Endothelial cell (in vitro differentiated cells): ENCODE results near the gene LDB2. TPM values are rescaled to one million over a fixed set of nuclear protein-coding genes. Genes with fewer than 3 reads are reported as not detected.
A peak's percentile ranks its signal among the peaks of the same experiment; 100 is the strongest.

Source experiments
- DNase-seq: peaks from one replicate; pipeline ENCODE4 v3.0.0; 2021; ENCODE audit warnings: low spot score
- H3K27ac Mint-ChIP-seq: one replicate; pipeline ENCODE4 v1.8.0; 2021; ENCODE audit warnings: mixed read lengths, inconsistent platforms; ENCODE audit not compliant: unreplicated experiment
- H3K27me3 Mint-ChIP-seq: one replicate; pipeline ENCODE4 v1.8.0; 2021; ENCODE audit warnings: mild to moderate bottlenecking, moderate library complexity, mixed read lengths, inconsistent platforms; ENCODE audit not compliant: unreplicated experiment
- H3K36me3 Mint-ChIP-seq: one replicate; pipeline ENCODE4 v1.8.0; 2021; ENCODE audit warnings: mild to moderate bottlenecking, low read depth, mixed read lengths, inconsistent platforms; ENCODE audit not compliant: unreplicated experiment
- H3K4me1 Mint-ChIP-seq: one replicate; pipeline ENCODE4 v1.8.0; 2021; ENCODE audit warnings: mild to moderate bottlenecking, mixed read lengths, inconsistent platforms; ENCODE audit not compliant: unreplicated experiment
- H3K4me3 Mint-ChIP-seq: one replicate; pipeline ENCODE4 v1.8.0; 2021; ENCODE audit warnings: mild to moderate bottlenecking, mixed read lengths, inconsistent platforms; ENCODE audit not compliant: unreplicated experiment
- H3K9me3 Mint-ChIP-seq: one replicate; pipeline ENCODE4 v1.8.0; 2021; ENCODE audit warnings: mixed read lengths, inconsistent platforms; ENCODE audit not compliant: unreplicated experiment
- total RNA-seq: library from RNA; stranded (reverse); fragmentation: NEBNext Ultra II Directional; extraction: Animal tissue kit (Norgen Biotek cat#: 25700); gene quantifications from one replicate; pipeline ENCODE4 v1.2.1, GENCODE V29; 2021; ENCODE audit not compliant: unreplicated experiment
- TF ChIP-seq, protein P1 (sequence below): fragments of 200-600 bp; sonication (generic); IDR thresholded peaks from one replicate; pipeline ENCODE4 v1.5.0; 2021; ENCODE audit warnings: antibody characterized with exemption; ENCODE audit not compliant: unreplicated experiment

Gene LDB2
- total RNA-seq, 1 donor from 2014 or later = 268 TPM

DNA sequence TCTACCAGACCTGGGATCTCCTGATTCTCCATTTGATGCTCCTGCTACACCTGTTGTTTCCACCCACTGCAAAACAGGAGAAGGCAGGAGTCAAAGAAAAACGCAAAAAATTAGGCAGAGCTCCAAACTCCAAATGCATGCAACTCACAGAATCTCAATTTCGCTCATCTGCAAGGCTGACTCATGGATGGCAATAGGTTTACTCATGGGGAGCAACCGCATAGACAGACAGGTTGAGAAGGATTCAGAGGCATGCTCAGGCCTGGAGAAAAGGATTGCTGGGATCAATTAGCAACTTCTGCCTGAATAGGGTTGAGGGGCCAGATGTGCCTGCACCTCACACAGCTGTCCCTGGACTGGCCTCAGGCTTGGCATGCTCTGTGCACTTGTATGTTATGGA lies 231.0 kb downstream of the LDB2 start:
- Mint-ChIP-seq H3K27me3 (peaks cover 7% of the 10 kb centered on the region), H3K4me3 (no peak overlapping the region), H3K27ac (no peak overlapping the region), H3K36me3 (peaks cover 54% of the 10 kb centered on the region), H3K9me3 (no peaks in the 10 kb centered on the region), H3K4me1 (peaks cover 23% of the 10 kb centered on the region)
- TF ChIP-seq, protein P1, sequence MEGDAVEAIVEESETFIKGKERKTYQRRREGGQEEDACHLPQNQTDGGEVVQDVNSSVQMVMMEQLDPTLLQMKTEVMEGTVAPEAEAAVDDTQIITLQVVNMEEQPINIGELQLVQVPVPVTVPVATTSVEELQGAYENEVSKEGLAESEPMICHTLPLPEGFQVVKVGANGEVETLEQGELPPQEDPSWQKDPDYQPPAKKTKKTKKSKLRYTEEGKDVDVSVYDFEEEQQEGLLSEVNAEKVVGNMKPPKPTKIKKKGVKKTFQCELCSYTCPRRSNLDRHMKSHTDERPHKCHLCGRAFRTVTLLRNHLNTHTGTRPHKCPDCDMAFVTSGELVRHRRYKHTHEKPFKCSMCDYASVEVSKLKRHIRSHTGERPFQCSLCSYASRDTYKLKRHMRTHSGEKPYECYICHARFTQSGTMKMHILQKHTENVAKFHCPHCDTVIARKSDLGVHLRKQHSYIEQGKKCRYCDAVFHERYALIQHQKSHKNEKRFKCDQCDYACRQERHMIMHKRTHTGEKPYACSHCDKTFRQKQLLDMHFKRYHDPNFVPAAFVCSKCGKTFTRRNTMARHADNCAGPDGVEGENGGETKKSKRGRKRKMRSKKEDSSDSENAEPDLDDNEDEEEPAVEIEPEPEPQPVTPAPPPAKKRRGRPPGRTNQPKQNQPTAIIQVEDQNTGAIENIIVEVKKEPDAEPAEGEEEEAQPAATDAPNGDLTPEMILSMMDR = no peak
- DNase-seq = no peak

DNA sequence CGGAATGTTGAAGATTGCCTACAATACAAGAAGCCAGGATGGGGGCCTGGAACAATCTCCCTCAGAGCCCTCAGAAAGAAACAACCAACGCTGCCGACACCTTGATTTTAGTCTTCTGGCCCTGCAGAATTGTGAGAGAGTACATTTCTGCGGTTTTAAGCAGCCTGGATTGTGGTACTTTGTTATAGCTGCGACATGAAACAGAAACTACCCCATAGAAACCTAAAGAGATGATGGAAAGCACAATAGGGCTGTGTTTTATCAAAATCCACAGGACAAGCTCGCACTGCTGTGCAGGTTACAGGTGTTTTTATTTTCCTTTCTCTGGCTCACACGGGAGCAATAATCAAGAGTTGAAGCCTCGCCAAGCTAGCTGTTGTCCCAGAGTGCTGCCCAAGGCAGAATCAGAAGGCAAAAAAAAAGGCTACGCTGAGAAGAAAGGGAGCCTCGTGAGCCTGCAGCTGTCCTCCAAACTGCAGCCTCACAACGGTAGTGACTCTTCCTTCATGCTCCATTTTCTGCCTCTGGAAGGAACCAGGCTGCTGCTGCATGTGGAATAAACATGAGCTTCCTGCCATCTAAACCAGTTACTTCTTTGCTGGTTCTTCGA lies 232.4 kb downstream of the LDB2 start:
- Mint-ChIP-seq H3K4me1 (peaks cover 13% of the 10 kb centered on the region), H3K4me3 (peak overlapping the region; percentile 37), H3K36me3 (peaks cover 66% of the 10 kb centered on the region), H3K27ac (no peak overlapping the region), H3K9me3 (no peaks in the 10 kb centered on the region), H3K27me3 (peaks cover 8% of the 10 kb centered on the region)
- TF ChIP-seq, protein P1 = no peak
- no peak for DNase-seq

GRCh38 chr4:16663732-16664131 lies 234.7 kb downstream of the LDB2 start:
- peaks cover 2% of the 10 kb centered on the region for H3K27me3 Mint-ChIP-seq
- peaks cover 13% of the 10 kb centered on the region for H3K4me1 Mint-ChIP-seq
- H3K36me3 Mint-ChIP-seq = peaks cover 60% of the 10 kb centered on the region
- no peak for DNase-seq
- H3K9me3 Mint-ChIP-seq = no peaks in the 10 kb centered on the region
- H3K27ac Mint-ChIP-seq = no peak overlapping the region
- TF ChIP-seq, protein P1 = no peak
- peak overlapping the region; percentile 10 for H3K4me3 Mint-ChIP-seq

- DNase-seq = no peak
- peaks cover 58% of the 10 kb centered on the region for H3K36me3 Mint-ChIP-seq
- no peaks in the 10 kb centered on the region for H3K9me3 Mint-ChIP-seq
- TF ChIP-seq, protein P1 = no peak
- H3K4me1 Mint-ChIP-seq = peaks cover 10% of the 10 kb centered on the region
- H3K4me3 Mint-ChIP-seq = no peak overlapping the region
- peaks cover 2% of the 10 kb centered on the region for H3K27me3 Mint-ChIP-seq
- H3K27ac Mint-ChIP-seq = no peak overlapping the region
Measured at GRCh38 chr4:16663307-16663706, 235.1 kb downstream of the LDB2 start.

GRCh38 chr4:16661813-16662212 lies 236.6 kb downstream of the LDB2 start:
- H3K4me3 Mint-ChIP-seq = peak overlapping the region; percentile 7
- peaks cover 11% of the 10 kb centered on the region for H3K4me1 Mint-ChIP-seq
- DNase-seq = no peak
- peaks cover 50% of the 10 kb centered on the region for H3K36me3 Mint-ChIP-seq
- no peak overlapping the region for H3K27ac Mint-ChIP-seq
- no peaks in the 10 kb centered on the region for H3K9me3 Mint-ChIP-seq
- TF ChIP-seq, protein P1 = no peak
- peaks cover 2% of the 10 kb centered on the region for H3K27me3 Mint-ChIP-seq
